RPMI7951 (cell line): ENCODE results near the gene MYO16. TPM values are rescaled to one million over a fixed set of nuclear protein-coding genes. Genes with fewer than 3 reads are reported as not detected.

Experiments
- DNase-seq: peaks from one replicate; pipeline ENCODE4 v3.0.0-alpha.2; 2012; ENCODE audit warnings: low read depth
- total RNA-seq: library from RNA; depleted of rRNA; stranded (reverse); fragments of >200 nt; shearing (Covaris generic); gene quantifications from 2 replicates; pipeline ENCODE4 v1.2.3, GENCODE V29; 2014

MYO16 gene
- total RNA-seq, 1 experiment from 2014 or later = not detected

DNA sequence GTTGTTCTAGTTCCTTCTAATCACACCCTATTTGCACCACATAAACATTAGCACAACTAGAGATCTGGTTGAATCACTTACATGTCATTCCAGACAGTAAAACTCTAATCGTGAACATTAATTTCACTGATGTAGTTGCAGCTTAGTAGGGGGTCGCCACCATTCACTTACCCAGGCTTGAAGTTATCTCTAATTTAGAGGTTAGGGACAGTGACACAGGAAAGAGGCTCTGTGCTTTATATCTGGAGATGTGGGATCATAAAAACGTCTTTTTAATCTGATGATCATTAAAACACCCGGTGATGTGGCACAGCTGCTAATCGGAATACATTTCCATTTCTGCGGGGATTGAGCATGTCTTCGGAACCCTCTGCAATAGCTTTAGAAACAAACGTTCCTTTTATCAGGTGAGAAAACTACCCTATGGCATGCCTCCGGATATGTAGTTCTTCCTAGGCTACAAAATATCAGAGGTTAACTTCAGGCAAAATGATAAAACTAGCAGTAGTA, 523.0 kb downstream of the MYO16 start:
- no peak for DNase-seq

DNA sequence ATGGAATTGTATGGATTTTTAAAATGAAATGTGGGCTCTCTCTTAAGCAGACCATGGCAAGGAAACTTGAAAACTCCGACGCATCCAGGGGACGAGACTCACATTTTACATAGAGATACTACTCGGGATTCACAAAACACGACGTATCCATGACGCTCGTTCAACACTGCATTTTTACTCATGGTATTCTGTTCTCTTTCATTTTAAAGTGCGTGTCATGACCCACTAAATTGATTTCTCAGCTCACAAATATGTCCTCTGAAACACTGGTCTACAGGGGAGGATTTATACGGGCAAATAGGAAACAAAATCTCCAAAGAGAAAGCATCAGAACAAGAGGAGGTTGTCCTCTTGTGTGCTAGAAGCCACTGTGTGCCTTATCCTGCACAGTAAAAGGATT, 523.5 kb downstream of the MYO16 start:
- no peak for DNase-seq

DNA sequence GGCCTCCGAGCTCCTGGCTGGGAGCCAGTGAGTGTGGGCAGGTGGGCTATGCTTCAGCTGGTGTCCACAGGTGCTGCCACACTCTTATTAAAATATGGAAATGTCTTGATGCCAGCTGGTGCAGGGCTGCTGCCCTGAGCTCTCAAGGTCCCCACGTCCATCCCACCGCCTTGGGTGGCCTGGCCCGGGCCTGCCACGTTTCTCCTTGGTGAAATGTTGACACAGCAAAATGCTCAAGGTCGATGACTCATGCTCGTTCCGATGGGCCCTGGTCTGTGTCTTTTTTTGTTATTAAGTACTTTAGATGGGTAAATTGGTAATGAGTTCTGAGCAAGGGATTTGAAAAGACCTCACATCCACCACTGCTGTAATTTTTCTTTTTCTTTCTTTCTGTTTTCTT, 524.7 kb downstream of the MYO16 start:
- peak; percentile 20 for DNase-seq

DNA sequence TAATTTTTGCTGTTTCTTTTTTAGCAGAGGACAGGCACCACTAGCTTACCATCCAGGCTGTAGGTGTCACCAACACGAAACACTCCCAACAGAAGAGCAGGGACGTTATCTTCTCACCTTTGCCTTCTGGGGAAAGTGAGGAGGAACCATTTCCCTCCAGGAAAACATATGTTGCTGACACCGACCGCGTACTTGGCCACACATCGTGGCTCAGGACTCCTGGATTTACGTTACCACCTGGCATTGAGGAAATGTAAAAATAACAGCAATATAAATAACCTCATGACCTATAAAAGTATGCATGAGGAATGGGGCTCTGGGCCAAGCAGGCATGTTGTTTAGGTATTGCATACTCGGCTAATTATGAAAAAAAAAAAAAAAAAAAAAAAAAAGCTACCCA, 525.1 kb downstream of the MYO16 start:
- no peak for DNase-seq

DNA sequence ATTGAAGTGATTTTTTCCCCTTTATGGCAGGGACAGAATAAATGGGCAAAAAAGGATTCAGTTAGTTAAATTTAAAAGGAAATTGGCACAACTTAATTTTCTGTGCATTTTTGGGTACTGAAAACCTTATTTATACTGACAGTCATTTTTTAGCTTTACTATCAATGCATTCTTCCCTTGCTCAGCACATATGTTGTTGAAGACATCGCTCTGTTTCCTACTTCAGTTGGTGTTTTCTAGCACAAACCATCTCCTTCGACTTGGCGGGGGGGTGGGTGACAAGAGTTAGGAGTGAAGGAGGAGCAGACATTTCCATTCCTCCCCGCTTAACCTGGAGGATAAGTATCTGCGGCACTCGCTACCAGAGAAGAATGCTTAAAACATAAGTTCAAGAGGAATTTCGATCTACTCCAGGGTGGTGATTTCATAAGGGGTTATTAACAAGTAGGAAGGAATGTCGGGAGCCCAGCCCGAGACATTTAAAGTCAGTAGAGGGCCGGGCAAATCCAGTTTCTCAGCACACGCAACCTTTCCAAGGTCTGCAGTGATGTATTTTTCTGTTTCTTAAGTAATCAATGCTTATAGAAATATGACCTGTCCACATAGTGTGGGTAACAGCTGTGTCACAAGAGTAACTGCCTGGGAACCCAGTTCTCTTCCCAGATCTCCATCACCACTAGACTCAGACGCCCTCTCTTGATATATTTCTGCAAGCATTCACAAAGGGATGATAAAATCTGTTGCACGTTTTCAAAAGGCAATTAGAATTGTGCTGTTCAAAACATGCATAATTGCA, 525.8 kb downstream of the MYO16 start:
- no peak for DNase-seq

DNA sequence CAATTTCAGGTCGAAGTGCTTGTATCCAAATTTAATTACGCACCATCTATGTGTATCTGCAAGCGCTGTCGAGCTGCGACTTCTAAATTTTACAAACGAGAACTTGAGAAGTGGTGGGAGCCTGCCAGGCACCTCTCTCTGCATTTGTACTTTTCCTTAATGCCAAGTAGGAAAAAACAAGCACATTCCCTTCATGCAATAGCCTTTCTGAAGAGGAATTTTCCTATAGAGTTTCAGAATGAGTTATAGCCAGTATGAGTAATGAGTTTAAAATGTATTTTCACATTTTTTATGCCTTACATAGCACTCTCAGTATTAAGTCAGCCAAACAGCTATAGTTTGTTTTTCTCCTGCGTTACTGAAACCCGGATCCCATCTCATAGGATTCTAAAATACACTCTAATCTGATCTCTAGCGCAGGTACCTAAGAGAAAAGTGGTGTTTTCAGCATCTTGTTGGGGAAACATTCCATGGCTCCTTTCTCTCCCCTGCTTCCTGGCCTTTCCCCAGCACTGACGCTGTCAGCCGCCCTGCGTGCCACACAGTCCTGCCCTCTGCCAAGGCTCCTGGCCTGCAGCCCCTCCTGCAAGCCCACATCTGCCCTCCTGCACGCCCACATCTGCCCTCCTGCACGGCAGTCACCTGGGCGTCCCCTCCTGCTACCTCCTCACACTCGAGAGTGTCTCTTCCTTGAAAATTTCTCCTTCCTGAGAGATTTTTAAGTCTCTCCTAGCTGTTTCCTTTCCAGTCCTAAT, 526.9 kb downstream of the MYO16 start:
- peak; percentile 66 for DNase-seq

DNA sequence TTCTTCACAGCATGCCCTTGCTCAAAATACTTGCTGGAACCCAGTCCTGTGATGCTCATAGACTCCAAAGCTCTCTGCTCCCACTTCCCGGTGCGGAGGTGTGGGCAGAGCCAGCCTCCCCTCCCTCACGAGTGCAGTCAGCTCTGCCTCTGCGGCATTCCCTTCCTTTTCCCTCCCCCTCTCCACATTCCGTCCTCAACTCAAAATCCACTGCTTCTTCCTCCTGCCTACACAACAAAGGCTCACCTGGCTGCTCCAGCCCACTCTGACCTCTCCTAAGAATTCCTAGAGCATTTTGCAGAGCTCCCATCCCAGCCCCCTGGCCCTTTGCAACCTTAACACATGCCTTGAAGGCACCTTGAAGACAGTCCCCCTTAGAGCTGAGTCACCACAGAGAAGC, 527.9 kb downstream of the MYO16 start:
- no peak for DNase-seq

DNA sequence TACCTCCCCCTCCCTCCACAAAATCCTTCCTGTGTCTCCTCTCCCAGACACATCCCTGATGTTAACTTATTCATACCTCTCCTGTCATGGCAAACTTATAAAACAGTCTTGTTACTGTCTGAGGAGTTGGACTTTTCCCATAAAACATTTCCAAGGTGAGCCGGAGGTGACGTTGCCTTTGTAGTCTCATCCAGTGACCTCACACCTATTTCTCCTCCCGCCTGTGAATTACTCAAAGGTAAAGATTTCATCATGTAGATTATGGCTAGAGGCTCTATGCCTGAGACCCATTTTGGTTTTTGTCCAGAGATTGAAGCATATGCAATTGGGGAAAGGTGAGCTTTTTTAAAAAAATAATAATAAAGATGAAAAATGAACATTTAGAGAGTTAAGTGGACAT, 529.0 kb downstream of the MYO16 start:
- DNase-seq = no peak

DNA sequence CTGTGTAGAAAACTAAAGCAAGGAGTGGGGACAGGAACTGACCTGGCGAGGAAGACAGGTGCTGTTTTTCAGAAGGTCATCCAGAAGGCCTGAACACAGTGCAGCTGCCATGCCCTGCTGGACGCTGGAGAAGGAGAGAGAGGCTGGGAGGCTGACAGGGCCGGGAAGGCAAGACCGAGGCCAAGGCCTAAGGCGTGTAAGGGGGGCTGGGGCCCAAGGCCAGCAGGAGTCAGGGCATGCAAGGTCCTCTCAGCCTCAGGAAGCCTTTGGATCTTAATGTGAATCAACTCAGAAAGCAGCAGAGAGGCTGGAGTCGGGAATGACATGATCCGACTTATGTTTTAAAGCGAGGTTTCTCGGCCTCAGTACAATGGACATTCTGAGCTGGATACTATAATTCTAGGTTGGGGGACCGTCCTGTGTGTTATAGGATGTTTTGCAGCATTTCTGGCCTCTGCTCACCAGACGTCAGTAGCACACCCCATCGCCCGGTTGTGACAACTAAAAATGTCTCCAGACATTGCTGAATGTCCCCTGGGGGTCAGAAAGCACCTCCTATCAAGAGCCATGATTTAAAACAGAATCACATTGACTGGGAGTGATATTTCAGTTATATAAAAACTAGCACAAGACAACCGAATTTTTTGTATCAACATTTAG, 530.4 kb downstream of the MYO16 start:
- no peak for DNase-seq

DNA sequence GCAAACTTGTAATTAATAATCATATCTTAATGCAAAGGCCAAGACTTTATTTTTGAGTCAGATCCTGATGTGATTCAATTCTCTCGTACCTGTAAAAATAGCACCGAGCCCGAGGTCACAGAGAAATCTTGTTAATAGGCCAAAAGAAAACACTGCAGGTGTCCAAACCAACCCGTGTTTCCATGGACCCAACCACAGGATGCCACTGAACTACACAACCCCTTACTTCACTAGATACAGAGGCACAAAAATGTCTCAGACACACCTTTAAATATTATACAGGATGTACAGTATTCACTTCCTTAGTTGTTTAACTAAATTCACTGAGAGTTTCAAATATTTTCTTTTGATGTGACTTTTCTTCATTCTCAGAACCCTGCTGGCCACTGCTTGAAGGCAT, 530.9 kb downstream of the MYO16 start:
- no peak for DNase-seq

DNA sequence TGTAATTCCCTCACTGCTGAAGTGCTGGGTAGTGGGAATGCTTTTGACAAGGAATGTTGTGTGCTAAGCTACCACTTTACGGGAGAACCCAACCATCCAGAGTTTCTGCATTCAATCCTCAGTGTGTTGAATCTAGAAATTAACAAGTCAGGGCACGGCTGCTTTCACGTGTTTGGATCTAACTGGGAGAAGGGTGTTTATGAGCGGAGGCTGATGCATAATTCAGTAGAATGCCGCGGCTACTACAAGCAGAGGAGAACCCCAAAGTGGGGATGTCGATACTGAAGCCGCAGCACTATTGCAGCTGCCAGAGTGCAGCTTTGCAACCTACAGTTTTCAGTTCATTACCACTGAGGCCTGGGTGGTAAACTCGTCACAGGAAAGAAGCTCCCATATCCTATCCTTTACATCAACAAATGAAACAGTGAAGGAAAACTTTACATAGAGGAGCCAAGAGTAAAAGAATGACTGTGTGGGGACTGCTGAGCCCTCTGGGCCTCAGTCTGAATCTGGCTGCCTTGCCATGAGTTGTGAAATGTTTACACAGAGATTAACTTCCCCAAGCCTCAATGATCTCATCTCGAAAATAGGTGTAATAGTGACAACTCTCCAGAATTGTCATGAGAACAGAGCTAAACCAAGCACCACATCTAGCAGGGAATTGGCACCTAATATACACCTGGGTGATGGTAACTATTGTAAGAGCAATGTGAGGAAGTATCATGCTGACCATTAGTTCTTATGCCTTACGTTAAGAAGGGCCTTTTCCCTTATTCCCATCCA, 531.7 kb downstream of the MYO16 start:
- DNase-seq = no peak

DNA sequence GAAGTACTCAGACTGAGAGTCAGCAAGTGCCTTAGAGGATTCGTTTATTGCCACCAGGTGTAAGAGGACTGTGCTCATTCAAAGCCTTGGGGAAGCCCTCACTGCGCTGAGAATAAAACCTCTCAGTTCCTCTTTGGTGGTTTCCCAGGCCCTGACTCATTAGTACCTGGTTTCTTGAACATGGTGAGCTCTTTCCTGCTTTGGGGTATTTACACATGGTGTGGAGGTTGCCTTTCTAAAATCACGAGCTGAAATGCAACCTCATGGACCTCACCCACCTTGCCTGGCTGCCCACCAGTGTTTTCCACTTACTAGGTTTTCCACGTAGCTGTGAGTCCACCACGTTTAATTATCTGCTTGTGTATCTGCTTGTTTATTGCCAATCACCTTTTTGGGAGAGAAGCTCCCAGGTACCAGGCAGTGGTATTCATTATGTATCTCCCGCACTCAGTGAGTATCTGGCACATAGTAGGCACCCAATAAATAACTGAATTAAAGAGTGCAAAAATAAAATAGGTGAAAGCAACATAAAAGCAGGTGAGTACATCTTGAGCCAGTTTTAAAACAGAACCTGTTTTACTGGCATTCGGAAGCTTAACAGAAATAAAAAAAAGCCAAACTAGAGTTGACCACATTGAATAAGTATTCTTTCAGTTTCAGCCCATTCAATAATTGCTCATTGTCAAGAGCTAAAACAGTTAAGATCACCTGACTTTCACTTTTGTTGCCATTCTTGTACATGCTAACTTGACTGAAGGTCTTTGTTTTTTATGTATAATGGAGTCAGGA, 533.0 kb downstream of the MYO16 start:
- no peak for DNase-seq

DNA sequence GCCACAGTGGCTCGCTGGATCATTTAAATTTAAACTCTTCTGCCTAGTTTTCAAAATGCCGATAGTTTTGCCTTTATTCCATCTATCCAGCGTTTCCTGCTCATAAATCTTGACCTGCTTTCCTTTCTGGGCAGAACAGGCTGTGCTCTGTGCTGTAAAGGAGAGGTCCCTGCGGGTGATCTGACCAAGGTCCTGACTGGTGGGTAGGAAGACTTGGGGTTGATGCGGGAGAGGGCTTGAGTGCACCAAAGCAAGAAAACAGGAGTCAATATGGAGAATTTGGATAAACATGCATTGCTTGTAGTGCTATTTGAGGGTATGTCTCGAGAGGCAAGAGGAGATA, 533.6 kb downstream of the MYO16 start:
- DNase-seq = no peak

DNA sequence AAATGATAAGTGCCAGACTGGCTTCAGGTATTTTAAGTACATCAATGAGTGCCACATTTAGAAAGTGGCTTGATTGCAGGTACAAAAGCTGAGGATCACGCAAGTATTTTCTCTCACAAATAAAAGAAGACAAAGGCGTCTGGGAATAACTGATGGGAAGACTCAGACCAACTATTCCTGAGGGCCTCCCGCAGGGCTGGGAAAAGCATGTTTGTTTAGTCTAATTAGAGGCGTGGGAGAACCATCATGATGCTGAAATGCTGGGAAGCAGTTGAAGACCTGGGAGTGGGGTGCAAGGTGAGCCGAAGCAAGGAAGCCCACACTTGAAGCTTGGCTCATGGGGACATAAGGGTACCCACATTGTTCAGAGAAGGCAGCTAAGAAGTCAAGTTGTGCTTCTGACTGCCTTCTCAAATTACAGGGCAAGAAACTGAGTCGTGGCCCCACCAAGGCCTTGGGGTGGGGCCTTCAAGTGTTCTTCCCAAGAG, 536.0 kb downstream of the MYO16 start:
- DNase-seq = no peak

DNA sequence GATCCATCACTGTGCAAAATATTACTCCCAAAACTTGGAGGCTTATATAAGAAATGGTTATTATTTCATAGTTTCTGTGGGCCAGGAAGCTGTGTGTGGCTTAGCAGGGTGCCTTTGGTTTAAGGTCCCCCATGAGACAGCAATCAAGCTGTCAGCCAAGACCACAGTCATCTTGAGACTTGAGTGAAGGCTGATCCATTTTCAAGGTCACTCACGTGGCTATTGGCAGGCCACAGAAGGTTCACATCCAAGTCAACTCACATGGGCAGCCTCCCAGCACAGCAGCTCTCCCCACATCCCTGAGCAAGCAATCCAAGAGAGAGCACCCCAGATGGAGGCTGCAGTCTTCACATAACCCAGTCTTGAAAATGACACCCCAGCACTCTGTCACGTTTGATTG, 537.4 kb downstream of the MYO16 start:
- no peak for DNase-seq

DNA sequence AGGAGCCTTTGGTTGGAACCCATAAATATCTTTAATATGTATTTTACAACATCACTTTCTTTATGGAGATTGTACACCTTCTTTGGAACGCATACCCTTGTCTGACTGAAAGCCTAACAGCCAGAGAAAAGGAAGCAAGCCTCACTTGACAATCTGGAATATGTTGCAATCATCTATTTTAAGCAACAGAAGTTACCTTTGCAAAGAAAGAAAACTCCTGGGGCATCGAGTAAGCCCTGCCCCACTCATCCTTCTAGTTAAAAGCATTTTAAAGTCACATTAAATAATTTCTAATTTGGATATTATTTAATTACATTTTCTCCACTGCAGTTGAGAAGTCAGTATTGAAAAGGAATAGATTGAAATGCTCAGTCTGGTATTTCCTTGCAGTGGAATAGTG, 542.7 kb downstream of the MYO16 start:
- no peak for DNase-seq

DNA sequence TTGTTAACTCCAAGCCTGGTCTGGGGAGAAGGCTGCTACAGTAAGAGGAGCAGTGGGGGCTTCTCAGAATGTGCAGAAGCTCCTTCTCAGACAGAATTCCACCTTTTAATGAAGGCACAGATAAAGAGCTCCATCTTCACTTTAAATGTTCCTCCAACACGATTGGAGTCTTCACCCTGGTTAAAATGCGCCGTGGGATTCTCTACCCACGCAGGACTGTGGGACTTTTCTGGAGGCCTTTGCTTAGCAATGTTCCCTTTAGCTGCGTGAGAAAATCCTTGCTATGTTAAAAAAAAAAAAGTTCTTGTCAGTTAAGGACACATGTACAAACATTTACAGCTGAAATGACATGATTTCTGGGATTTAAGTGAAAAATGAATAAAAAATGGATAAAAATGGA, 546.3 kb downstream of the MYO16 start:
- DNase-seq = no peak

DNA sequence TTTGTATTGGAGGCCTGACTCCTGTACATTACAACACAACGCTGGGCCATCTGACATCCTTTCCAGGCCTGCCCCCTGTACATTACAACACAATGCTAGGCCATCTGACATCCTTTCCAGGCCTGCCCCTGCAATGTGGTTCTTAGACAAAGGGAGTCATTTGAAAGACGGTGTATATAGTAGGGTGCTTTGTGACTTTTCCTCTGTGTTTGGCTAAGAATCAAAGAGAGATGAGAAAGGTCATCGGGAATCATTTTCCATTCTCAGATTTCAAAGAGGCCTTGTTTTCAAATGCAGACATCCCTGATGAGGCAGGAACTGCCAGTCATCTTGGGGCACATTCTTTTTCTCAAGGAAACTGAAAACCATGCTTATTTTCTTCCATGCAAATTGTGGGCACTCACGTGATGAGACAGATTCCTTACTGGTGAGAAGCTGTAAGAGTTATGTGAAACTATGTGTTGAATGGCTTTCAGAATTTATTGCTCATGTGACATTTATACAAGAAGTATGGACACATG, 551.6 kb downstream of the MYO16 start:
- DNase-seq = peak; percentile 73

DNA sequence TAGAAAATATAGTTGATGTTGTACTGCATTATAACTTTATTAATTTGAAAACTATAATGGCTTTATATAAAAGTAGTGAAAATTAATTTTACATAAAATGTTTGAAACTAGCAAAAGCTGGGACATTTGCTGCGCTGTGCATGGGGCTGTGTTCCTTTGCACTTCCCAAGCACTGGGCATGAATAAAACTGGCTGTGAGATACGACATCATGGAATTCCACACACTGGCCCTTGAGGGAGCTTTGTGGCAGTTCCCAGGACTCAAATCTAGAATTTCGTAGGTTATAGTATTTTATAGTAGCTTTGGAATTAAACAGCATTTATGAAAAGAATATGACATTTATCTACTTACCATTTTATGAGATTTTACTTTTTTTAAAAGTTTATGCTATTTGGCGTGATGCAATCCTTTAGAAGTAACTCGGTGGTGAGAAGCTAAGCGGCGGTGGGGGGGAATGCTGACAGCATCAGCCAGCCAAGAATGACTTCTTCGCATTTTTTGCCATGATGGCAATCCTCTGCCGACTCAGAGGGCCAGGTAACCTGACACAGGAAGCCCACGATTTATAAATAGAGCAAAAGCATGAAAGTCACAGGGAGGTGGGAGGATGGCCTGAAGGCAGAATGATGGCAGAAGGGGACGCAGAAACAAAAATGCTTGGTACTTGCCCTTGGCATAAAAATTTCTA, 553.5 kb downstream of the MYO16 start:
- peak; percentile 0 for DNase-seq

DNA sequence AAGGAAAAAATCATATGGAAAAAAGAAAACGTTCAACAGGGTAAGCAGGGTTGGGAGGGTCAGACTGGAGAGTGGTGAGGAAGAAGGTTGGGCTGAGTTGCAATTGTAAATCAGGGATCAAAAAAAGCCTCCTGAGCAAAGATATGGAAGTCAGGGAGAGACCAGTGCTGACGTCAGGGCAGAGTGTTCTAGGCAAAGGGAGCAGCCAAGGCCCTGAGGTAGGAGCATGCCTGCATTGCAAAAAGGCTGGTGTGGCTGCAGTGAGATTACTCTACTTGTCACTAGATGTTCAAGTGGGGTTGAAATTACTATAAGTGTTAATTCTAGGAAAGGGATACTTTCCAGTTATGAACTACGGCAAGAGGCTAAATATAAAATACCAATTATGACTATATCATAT, 562.0 kb downstream of the MYO16 start:
- DNase-seq = no peak
